HCT116 (cell line): ENCODE results near the gene UACA.

ENCODE experiments used
- EZH2 ChIP-seq: fragments of 200-600 bp; sonication (generic); IDR thresholded peaks from 2 replicates; pipeline ENCODE4 v1.6.1; 2017; ENCODE audit warnings: antibody characterized with exemption, mixed run types
- POLR2A ChIP-seq: IDR thresholded peaks from 2 replicates; pipeline ENCODE4 v1.7.0; 2011; ENCODE audit warnings: borderline replicate concordance; ENCODE audit not compliant: insufficient read depth, insufficient read length; ENCODE audit errors: extremely low read depth
- SRF ChIP-seq: IDR thresholded peaks from 2 replicates; pipeline ENCODE4 v1.6.1; 2012; ENCODE audit warnings: low read depth
- TF ChIP-seq, protein P1 (sequence below), 3 experiments: fragments of 200-600 bp in 1 of 3; sonication (generic) in 1 of 3; IDR thresholded peaks in 2 of 3; conservative IDR thresholded peaks in 1 of 3; 2 replicates each; pipeline ENCODE4 v1.5.1; 2012 to 2017; ENCODE audit warnings: low read depth in 2 of 3, low read length in 2 of 3, antibody characterized with exemption in 1 of 3, borderline replicate concordance in 1 of 3, control low read depth in 1 of 3, mild to moderate bottlenecking in 1 of 3, mixed read lengths in 1 of 3, mixed run types in 1 of 3, moderate library complexity in 1 of 3; ENCODE audit not compliant: insufficient read depth in 1 of 3
- TF ChIP-seq, protein P2 (sequence below): IDR thresholded peaks from 2 replicates; pipeline ENCODE4 v1.6.1; 2012
- TF ChIP-seq, protein P3 (sequence below): IDR thresholded peaks from 2 replicates; pipeline ENCODE4 v1.6.1; 2012

DNA sequence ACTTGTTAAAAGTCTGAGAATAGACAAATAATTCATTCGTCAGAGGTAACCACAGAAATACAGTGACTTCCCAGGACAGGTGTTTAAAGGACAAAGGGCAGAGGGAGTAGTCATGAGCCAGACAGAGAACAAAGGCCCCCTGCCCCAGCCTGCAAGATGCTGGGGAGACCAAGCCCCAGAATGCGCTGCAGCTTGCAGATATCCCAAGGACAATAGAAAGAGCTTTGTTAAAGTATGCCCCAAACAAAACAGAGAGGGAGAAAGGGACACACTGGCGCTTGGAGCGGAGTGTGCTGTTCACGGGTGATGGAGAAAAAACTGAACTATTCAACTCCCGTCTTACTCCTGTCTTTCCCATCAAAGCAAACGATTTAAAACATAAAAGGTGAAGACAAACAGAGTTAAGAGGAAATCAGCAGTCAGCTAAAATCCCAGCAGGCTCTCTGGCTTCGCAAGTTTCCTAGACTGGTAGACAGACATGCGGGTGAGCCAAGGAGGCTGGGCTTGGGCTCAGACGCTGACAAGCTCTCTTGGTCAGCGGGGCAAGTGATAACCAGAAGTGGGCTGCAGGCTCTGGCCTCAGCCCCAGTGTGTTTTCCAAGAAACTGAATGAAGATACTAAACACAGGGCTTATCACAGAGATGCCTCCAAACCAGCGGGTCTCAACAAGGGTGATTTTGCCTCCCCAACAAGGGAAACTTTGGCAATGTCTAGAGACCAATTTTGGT lies 130.1 kb downstream of the UACA start:
- TF ChIP-seq EZH2 = no peak
- no peak for TF ChIP-seq POLR2A
- no peak for TF ChIP-seq SRF
- TF ChIP-seq, protein P1, sequence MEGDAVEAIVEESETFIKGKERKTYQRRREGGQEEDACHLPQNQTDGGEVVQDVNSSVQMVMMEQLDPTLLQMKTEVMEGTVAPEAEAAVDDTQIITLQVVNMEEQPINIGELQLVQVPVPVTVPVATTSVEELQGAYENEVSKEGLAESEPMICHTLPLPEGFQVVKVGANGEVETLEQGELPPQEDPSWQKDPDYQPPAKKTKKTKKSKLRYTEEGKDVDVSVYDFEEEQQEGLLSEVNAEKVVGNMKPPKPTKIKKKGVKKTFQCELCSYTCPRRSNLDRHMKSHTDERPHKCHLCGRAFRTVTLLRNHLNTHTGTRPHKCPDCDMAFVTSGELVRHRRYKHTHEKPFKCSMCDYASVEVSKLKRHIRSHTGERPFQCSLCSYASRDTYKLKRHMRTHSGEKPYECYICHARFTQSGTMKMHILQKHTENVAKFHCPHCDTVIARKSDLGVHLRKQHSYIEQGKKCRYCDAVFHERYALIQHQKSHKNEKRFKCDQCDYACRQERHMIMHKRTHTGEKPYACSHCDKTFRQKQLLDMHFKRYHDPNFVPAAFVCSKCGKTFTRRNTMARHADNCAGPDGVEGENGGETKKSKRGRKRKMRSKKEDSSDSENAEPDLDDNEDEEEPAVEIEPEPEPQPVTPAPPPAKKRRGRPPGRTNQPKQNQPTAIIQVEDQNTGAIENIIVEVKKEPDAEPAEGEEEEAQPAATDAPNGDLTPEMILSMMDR (IDR thresholded peaks at IDR 0.05 in 2 of 3, conservative IDR thresholded peaks at IDR 0.05 in 1 of 3; ENCODE audit: borderline replicate concordance in 1 of 3, insufficient read depth in 1 of 3, low read depth in 2 of 3, low read length in 2 of 3) = no peak
- TF ChIP-seq, protein P2, sequence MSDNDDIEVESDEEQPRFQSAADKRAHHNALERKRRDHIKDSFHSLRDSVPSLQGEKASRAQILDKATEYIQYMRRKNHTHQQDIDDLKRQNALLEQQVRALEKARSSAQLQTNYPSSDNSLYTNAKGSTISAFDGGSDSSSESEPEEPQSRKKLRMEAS = no peak
- TF ChIP-seq, protein P3, sequence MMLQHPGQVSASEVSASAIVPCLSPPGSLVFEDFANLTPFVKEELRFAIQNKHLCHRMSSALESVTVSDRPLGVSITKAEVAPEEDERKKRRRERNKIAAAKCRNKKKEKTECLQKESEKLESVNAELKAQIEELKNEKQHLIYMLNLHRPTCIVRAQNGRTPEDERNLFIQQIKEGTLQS = no peak
